ENCODE measurements around the gene NCF2. TPM values are rescaled to one million over a fixed set of nuclear protein-coding genes. Genes with fewer than 3 reads are reported as not detected.
A peak's percentile ranks its signal among the peaks of the same experiment; 100 is the strongest.
"Not testable (repeated sequence)": the region's sequence is repeated elsewhere in the genome, so short reads cannot be mapped to it uniquely, and the experiment has no call there.

Gene NCF2
- total RNA-seq, 2 donors from 2014 or later, result 22.6 to 29.5 TPM

GRCh38 chr1:183628537-183628936, 38.3 kb upstream of the NCF2 start:
- peak; percentile 43 to 54 for ATAC-seq (replicated peaks in 1 of 2)
- H3K36me3 Mint-ChIP-seq (ENCODE audit: insufficient read depth in 2 of 2), result peaks cover 12 to 27% of the 10 kb centered on the region in 2 donors

GRCh38 chr1:183626236-183626635, 36.0 kb upstream of the NCF2 start:
- H3K4me3 Mint-ChIP-seq; DNase-seq; ATAC-seq (replicated peaks in 1 of 2); H3K27me3 Mint-ChIP-seq (ENCODE audit: low read depth); H3K9me3 Mint-ChIP-seq: not testable (repeated sequence)
- H3K36me3 Mint-ChIP-seq (ENCODE audit: insufficient read depth in 2 of 2), result peaks cover 12 to 29% of the 10 kb centered on the region in 2 donors
- peak overlapping the region; percentile 34 for H3K27ac Mint-ChIP-seq
- H3K4me1 Mint-ChIP-seq (ENCODE audit: low read depth), result peaks cover 40% of the 10 kb centered on the region

More at GRCh38 chr1:183628537-183628936, 38.3 kb upstream of the NCF2 start:
- Mint-ChIP-seq H3K4me1 (ENCODE audit: low read depth) (peaks cover 48% of the 10 kb centered on the region), H3K9me3 (no peaks in the 10 kb centered on the region), H3K4me3 (peak overlapping the region in 1 of 2 donors; percentile 36), H3K27me3 (ENCODE audit: low read depth) (no peaks in the 10 kb centered on the region), H3K27ac (peak overlapping the region; percentile 51)
- no peak for DNase-seq

GRCh38 chr1:183622884-183623785, 32.9 kb upstream of the NCF2 start:
- peak; percentile 88 to 90 for ATAC-seq (replicated peaks in 1 of 2)
- DNase-seq, result peak; percentile 40 to 53
- peaks cover 12% of the 10 kb centered on the region for H3K4me1 Mint-ChIP-seq (ENCODE audit: low read depth)
- H3K9me3 Mint-ChIP-seq, result no peaks in the 10 kb centered on the region
- peaks cover 1 to 6% of the 10 kb centered on the region in 2 donors for H3K36me3 Mint-ChIP-seq (ENCODE audit: insufficient read depth in 2 of 2)
- no peak overlapping the region for H3K4me3 Mint-ChIP-seq
- no peaks in the 10 kb centered on the region for H3K27me3 Mint-ChIP-seq (ENCODE audit: low read depth)
- H3K27ac Mint-ChIP-seq, result peak overlapping the region; percentile 6

GRCh38 chr1:183622013-183622412, 31.8 kb upstream of the NCF2 start:
- DNase-seq (no peak), ATAC-seq (replicated peaks in 1 of 2) (no peak)
- Mint-ChIP-seq H3K27ac (peak overlapping the region; percentile 46), H3K36me3 (ENCODE audit: insufficient read depth in 2 of 2) (peaks cover 1 to 6% of the 10 kb centered on the region in 2 donors), H3K4me1 (ENCODE audit: low read depth) (peaks cover 12% of the 10 kb centered on the region), H3K4me3 (no peak overlapping the region), H3K9me3 (no peaks in the 10 kb centered on the region), H3K27me3 (ENCODE audit: low read depth) (no peaks in the 10 kb centered on the region)

- peak overlapping the region; percentile 68 for H3K27ac Mint-ChIP-seq
- H3K4me1 Mint-ChIP-seq (ENCODE audit: low read depth), result peaks cover 12% of the 10 kb centered on the region
- H3K4me3 Mint-ChIP-seq, result no peak overlapping the region
- DNase-seq (no peak), ATAC-seq (replicated peaks in 1 of 2) (no peak)
- H3K36me3 Mint-ChIP-seq (ENCODE audit: insufficient read depth in 2 of 2), result peaks cover 1 to 6% of the 10 kb centered on the region in 2 donors
- no peaks in the 10 kb centered on the region for H3K27me3 Mint-ChIP-seq (ENCODE audit: low read depth)
- no peaks in the 10 kb centered on the region for H3K9me3 Mint-ChIP-seq
Observed at GRCh38 chr1:183620311-183620710, 30.1 kb upstream of the NCF2 start.

- Mint-ChIP-seq H3K27me3 (ENCODE audit: low read depth) (no peaks in the 10 kb centered on the region), H3K36me3 (ENCODE audit: insufficient read depth in 2 of 2) (peaks cover 0 to 6% of the 10 kb centered on the region in 2 donors), H3K27ac (no peak overlapping the region), H3K9me3 (no peaks in the 10 kb centered on the region), H3K4me3 (no peak overlapping the region), H3K4me1 (ENCODE audit: low read depth) (peaks cover 12% of the 10 kb centered on the region)
- DNase-seq, result no peak
- no peak for ATAC-seq (replicated peaks in 1 of 2)
Observed at GRCh38 chr1:183619781-183620180, 29.5 kb upstream of the NCF2 start.

- not testable (repeated sequence) for H3K4me1 Mint-ChIP-seq (ENCODE audit: low read depth); H3K4me3 Mint-ChIP-seq; ATAC-seq (replicated peaks in 1 of 2); H3K9me3 Mint-ChIP-seq; H3K36me3 Mint-ChIP-seq (ENCODE audit: insufficient read depth in 2 of 2); H3K27me3 Mint-ChIP-seq (ENCODE audit: low read depth); DNase-seq
- peak overlapping the region; percentile 24 for H3K27ac Mint-ChIP-seq
Observed at GRCh38 chr1:183618202-183618601, 27.9 kb upstream of the NCF2 start.

GRCh38 chr1:183612975-183613374, 22.7 kb upstream of the NCF2 start:
- H3K4me3 Mint-ChIP-seq; H3K27me3 Mint-ChIP-seq (ENCODE audit: low read depth); H3K36me3 Mint-ChIP-seq (ENCODE audit: insufficient read depth in 2 of 2); H3K9me3 Mint-ChIP-seq; H3K27ac Mint-ChIP-seq; DNase-seq; H3K4me1 Mint-ChIP-seq (ENCODE audit: low read depth): not testable (repeated sequence)
- peak in 1 of 2 donors; percentile 32 for ATAC-seq (replicated peaks in 1 of 2)

- no peaks in the 10 kb centered on the region for H3K27me3 Mint-ChIP-seq (ENCODE audit: low read depth)
- H3K27ac Mint-ChIP-seq, result no peak overlapping the region
- DNase-seq (no peak), ATAC-seq (replicated peaks in 1 of 2) (no peak)
- no peaks in the 10 kb centered on the region for H3K36me3 Mint-ChIP-seq (ENCODE audit: insufficient read depth in 2 of 2)
- no peaks in the 10 kb centered on the region for H3K9me3 Mint-ChIP-seq
- peaks cover 4% of the 10 kb centered on the region for H3K4me1 Mint-ChIP-seq (ENCODE audit: low read depth)
- no peak overlapping the region for H3K4me3 Mint-ChIP-seq
Observed at GRCh38 chr1:183612407-183612806, 22.1 kb upstream of the NCF2 start.

GRCh38 chr1:183611021-183611420, 20.8 kb upstream of the NCF2 start:
- DNase-seq, result no peak
- Mint-ChIP-seq H3K27ac (no peak overlapping the region), H3K9me3 (no peaks in the 10 kb centered on the region), H3K27me3 (ENCODE audit: low read depth) (no peaks in the 10 kb centered on the region), H3K4me3 (no peak overlapping the region), H3K36me3 (ENCODE audit: insufficient read depth in 2 of 2) (no peaks in the 10 kb centered on the region), H3K4me1 (ENCODE audit: low read depth) (peaks cover 4% of the 10 kb centered on the region)
- ATAC-seq (replicated peaks in 1 of 2), result no peak

- DNase-seq (no peak), ATAC-seq (replicated peaks in 1 of 2) (no peak)
- Mint-ChIP-seq H3K27me3 (ENCODE audit: low read depth) (no peaks in the 10 kb centered on the region), H3K36me3 (ENCODE audit: insufficient read depth in 2 of 2) (no peaks in the 10 kb centered on the region), H3K9me3 (no peaks in the 10 kb centered on the region), H3K27ac (no peak overlapping the region), H3K4me1 (ENCODE audit: low read depth) (peaks cover 4% of the 10 kb centered on the region), H3K4me3 (no peak overlapping the region)
Observed at GRCh38 chr1:183609759-183610452, 19.6 kb upstream of the NCF2 start.

- DNase-seq, result no peak
- H3K4me3 Mint-ChIP-seq, result no peak overlapping the region
- H3K27ac Mint-ChIP-seq, result no peak overlapping the region
- no peaks in the 10 kb centered on the region for H3K9me3 Mint-ChIP-seq
- peak; percentile 36 to 51 for ATAC-seq (replicated peaks in 1 of 2)
- H3K36me3 Mint-ChIP-seq (ENCODE audit: insufficient read depth in 2 of 2), result no peaks in the 10 kb centered on the region
- peaks cover 4% of the 10 kb centered on the region for H3K4me1 Mint-ChIP-seq (ENCODE audit: low read depth)
- H3K27me3 Mint-ChIP-seq (ENCODE audit: low read depth), result no peaks in the 10 kb centered on the region
Observed at GRCh38 chr1:183609313-183609712, 19.1 kb upstream of the NCF2 start.

GRCh38 chr1:183607322-183607980, 17.2 kb upstream of the NCF2 start:
- no peak for ATAC-seq (replicated peaks in 1 of 2)
- Mint-ChIP-seq H3K27me3 (ENCODE audit: low read depth) (peaks cover 3% of the 10 kb centered on the region), H3K4me3 (no peak overlapping the region), H3K9me3 (no peaks in the 10 kb centered on the region), H3K4me1 (ENCODE audit: low read depth) (no peaks in the 10 kb centered on the region), H3K36me3 (ENCODE audit: insufficient read depth in 2 of 2) (no peaks in the 10 kb centered on the region), H3K27ac (no peak overlapping the region)
- no peak for DNase-seq

Measured in activated T-cell treated with anti-CD3 and anti-CD28 coated beads, Interleukin-2, amount 50 U/mL, for 72 hours (primary cell).